Neuronal stem cell (in vitro differentiated cells): ENCODE measurements around the gene LBX1.

Source experiments
- DNase-seq: peaks from one replicate; pipeline ENCODE4 v3.0.0-alpha.2; 2013; ENCODE audit warnings: low spot score
- H2AFZ ChIP-seq: one replicate; pipeline ENCODE4 v1.6.1; 2013; ENCODE audit warnings: mild to moderate bottlenecking, low read length, inconsistent platforms
- H2AK5ac ChIP-seq: 2 replicates; pipeline ENCODE4 v1.6.1; 2013; ENCODE audit warnings: low read depth, mild to moderate bottlenecking, inconsistent platforms, low read length, moderate library complexity, mixed read lengths
- H2BK120ac ChIP-seq: 2 replicates; pipeline ENCODE4 v1.6.1; 2013; ENCODE audit warnings: low read depth, mild to moderate bottlenecking, inconsistent platforms, low read length, moderate library complexity, mixed read lengths
- H2BK12ac ChIP-seq: one replicate; pipeline ENCODE4 v1.6.1; 2013; ENCODE audit warnings: low read length, inconsistent platforms
- H2BK15ac ChIP-seq: 2 replicates; pipeline ENCODE4 v1.6.1; 2013; ENCODE audit warnings: mild to moderate bottlenecking, low read length, inconsistent platforms, mixed read lengths
- H2BK5ac ChIP-seq: one replicate; pipeline ENCODE4 v1.6.1; 2013; ENCODE audit warnings: inconsistent platforms, mild to moderate bottlenecking, low read length, moderate library complexity
- H3K14ac ChIP-seq: one replicate; pipeline ENCODE4 v1.6.1; 2013; ENCODE audit warnings: low read length, inconsistent platforms
- H3K18ac ChIP-seq: 2 replicates; pipeline ENCODE4 v1.6.1; 2013; ENCODE audit warnings: low read length, inconsistent platforms
- H3K23ac ChIP-seq: 2 replicates; pipeline ENCODE4 v1.6.1; 2013; ENCODE audit warnings: low read depth, mild to moderate bottlenecking, mixed read lengths, low read length, inconsistent platforms; ENCODE audit not compliant: poor library complexity
- H3K27ac ChIP-seq: replicated peaks from 3 replicates; pipeline ENCODE4 v1.5.1; 2013; ENCODE audit warnings: low read length, inconsistent platforms
- H3K27me3 ChIP-seq, 3 experiments: 2 replicates each; pipeline ENCODE4 v1.6.1; 2013; ENCODE audit warnings: low read length in 3 of 3, mild to moderate bottlenecking in 2 of 3, inconsistent platforms in 1 of 3, low read depth in 1 of 3, mixed read lengths in 1 of 3, moderate library complexity in 1 of 3; ENCODE audit not compliant: control insufficient read depth in 3 of 3, insufficient read depth in 3 of 3
- H3K36me3 ChIP-seq, 2 donors: replicated peaks in 1 of 2; 2 replicates each; pipeline ENCODE4 v1.6.1; 2013; ENCODE audit warnings: low read length in 2 of 2; ENCODE audit not compliant: control insufficient read depth in 2 of 2, insufficient read depth in 2 of 2
- H3K4ac ChIP-seq: 2 replicates; pipeline ENCODE4 v1.6.1; 2013; ENCODE audit warnings: inconsistent platforms, mild to moderate bottlenecking, low read length, moderate library complexity
- H3K4me1 ChIP-seq, 2 donors: 1 replicate in 1 of 2; 2 replicates in 1 of 2; pipeline ENCODE4 v1.6.1; 2013; ENCODE audit warnings: low read length in 2 of 2, low read depth in 1 of 2; ENCODE audit not compliant: control insufficient read depth in 2 of 2, insufficient read depth in 1 of 2
- H3K4me2 ChIP-seq: one replicate; pipeline ENCODE4 v1.6.1; 2013; ENCODE audit warnings: mild to moderate bottlenecking, low read length, inconsistent platforms; ENCODE audit not compliant: insufficient read depth, poor library complexity, severe bottlenecking
- H3K4me3 ChIP-seq, 2 donors: 2 replicates each; pipeline ENCODE4 v1.5.1; 2013; ENCODE audit warnings: low read length in 2 of 2, mild to moderate bottlenecking in 2 of 2, inconsistent platforms in 1 of 2, moderate library complexity in 1 of 2
- H3K79me1 ChIP-seq: one replicate; pipeline ENCODE4 v1.6.1; 2013; ENCODE audit warnings: low read depth, mild to moderate bottlenecking, inconsistent platforms, low read length, moderate library complexity
- H3K9ac ChIP-seq: one replicate; pipeline ENCODE4 v1.6.1; 2013; ENCODE audit warnings: mild to moderate bottlenecking, low read depth, low read length, inconsistent platforms; ENCODE audit not compliant: poor library complexity
- H3K9me3 ChIP-seq, 2 donors: replicated peaks in 1 of 2; 2 replicates each; pipeline versions ENCODE3 to v1.6.1; 2013; ENCODE audit warnings: low read length in 2 of 2, mild to moderate bottlenecking in 2 of 2, inconsistent platforms in 1 of 2, low read depth in 1 of 2, mixed read lengths in 1 of 2, moderate library complexity in 1 of 2; ENCODE audit not compliant: control insufficient read depth in 2 of 2, insufficient read depth in 1 of 2
- H4K8ac ChIP-seq: one replicate; pipeline ENCODE4 v1.6.1; 2013; ENCODE audit warnings: low read depth, mild to moderate bottlenecking, inconsistent platforms, low read length, moderate library complexity
- H4K91ac ChIP-seq: one replicate; pipeline ENCODE4 v1.6.1; 2013; ENCODE audit warnings: low read length, low read depth, mild to moderate bottlenecking, inconsistent platforms; ENCODE audit not compliant: poor library complexity
- WGBS, 2 donors: extraction: QIAGEN DNeasy Blood & Tissue Kit; methylation state at CpG; one replicate each; pipeline ENCODE4 v1.1.7; 2013; ENCODE audit warnings: missing lambda C conversion rate in 2 of 2, mixed read lengths in 1 of 2; ENCODE audit not compliant: insufficient read length in 2 of 2, insufficient replicate concordance in 1 of 2; ENCODE audit errors: extremely low coverage in 2 of 2; 5-methylcytosine and 5-hydroxymethylcytosine counted together

LBX1 gene

GRCh38 chr10:101188942-101189341 lies 40.3 kb downstream of the LBX1 start:
- H2AK5ac ChIP-seq = no peak overlapping the region
- H2BK15ac ChIP-seq = no peak overlapping the region
- H3K9ac ChIP-seq = no peak overlapping the region
- H4K91ac ChIP-seq = no peak overlapping the region
- H3K4me1 ChIP-seq = no peaks in the 10 kb centered on the region
- no peak overlapping the region for H3K4me3 ChIP-seq
- H3K4me2 ChIP-seq = no peak overlapping the region
- no CpG with 5 or more reads among the region's 4 CpGs for WGBS, 2 donors
- H3K36me3 ChIP-seq = no peaks in the 10 kb centered on the region
- no peak for DNase-seq
- H3K27ac ChIP-seq = no peak overlapping the region
- H2BK12ac ChIP-seq = no peak overlapping the region
- H2BK5ac ChIP-seq = no peak overlapping the region
- no peak overlapping the region for H3K18ac ChIP-seq
- H3K4ac ChIP-seq = no peak overlapping the region
- no peak overlapping the region for H3K14ac ChIP-seq
- H2AFZ ChIP-seq = no peak overlapping the region
- H4K8ac ChIP-seq = no peak overlapping the region
- peaks cover 0 to 26% (median 0%) of the 10 kb centered on the region in 3 experiments for H3K27me3 ChIP-seq
- no peak overlapping the region for H3K23ac ChIP-seq
- H2BK120ac ChIP-seq = no peak overlapping the region
- no peaks in the 10 kb centered on the region for H3K79me1 ChIP-seq
- no peaks in the 10 kb centered on the region for H3K9me3 ChIP-seq

- H3K14ac ChIP-seq = no peak overlapping the region
- no peak overlapping the region for H2BK12ac ChIP-seq
- no CpG with 5 or more reads among the region's 6 CpGs for WGBS, 2 donors
- no peak overlapping the region for H3K23ac ChIP-seq
- H2AFZ ChIP-seq = no peak overlapping the region
- H4K91ac ChIP-seq = no peak overlapping the region
- H3K18ac ChIP-seq = no peak overlapping the region
- no peak overlapping the region for H2BK15ac ChIP-seq
- no peak overlapping the region for H3K4me2 ChIP-seq
- no peak overlapping the region for H3K27ac ChIP-seq
- no peaks in the 10 kb centered on the region for H3K4me1 ChIP-seq
- peaks cover 0 to 14% (median 2%) of the 10 kb centered on the region in 3 experiments for H3K27me3 ChIP-seq
- no peak for DNase-seq
- H3K79me1 ChIP-seq = no peaks in the 10 kb centered on the region
- H2AK5ac ChIP-seq = no peak overlapping the region
- no peak overlapping the region for H4K8ac ChIP-seq
- no peaks in the 10 kb centered on the region for H3K9me3 ChIP-seq
- no peak overlapping the region for H3K4me3 ChIP-seq
- no peak overlapping the region for H2BK120ac ChIP-seq
- H2BK5ac ChIP-seq = no peak overlapping the region
- no peaks in the 10 kb centered on the region for H3K36me3 ChIP-seq
- no peak overlapping the region for H3K4ac ChIP-seq
- no peak overlapping the region for H3K9ac ChIP-seq
Observed at GRCh38 chr10:101183458-101184183, 45.6 kb downstream of the LBX1 start.

GRCh38 chr10:101182936-101183335 lies 46.3 kb downstream of the LBX1 start:
- Histone ChIP-seq H2BK15ac (no peak overlapping the region), H3K79me1 (no peaks in the 10 kb centered on the region), H3K36me3 (no peaks in the 10 kb centered on the region), H3K23ac (no peak overlapping the region), H2BK12ac (no peak overlapping the region), H3K27ac (no peak overlapping the region), H3K4me3 (no peak overlapping the region), H2AFZ (no peak overlapping the region), H3K4me1 (no peaks in the 10 kb centered on the region), H3K14ac (no peak overlapping the region), H3K9ac (no peak overlapping the region), H3K27me3 (peaks cover 0 to 14% (median 2%) of the 10 kb centered on the region in 3 experiments), H2BK120ac (no peak overlapping the region), H2AK5ac (no peak overlapping the region), H4K8ac (no peak overlapping the region), H3K18ac (no peak overlapping the region), H3K4me2 (no peak overlapping the region), H4K91ac (no peak overlapping the region), H3K9me3 (no peaks in the 10 kb centered on the region), H2BK5ac (no peak overlapping the region), H3K4ac (no peak overlapping the region)
- WGBS, 2 donors = no CpG with 5 or more reads among the region's 2 CpGs
- DNase-seq = no peak
